IPS DF 4.7 (cell line): Measurements from ENCODE around the gene CREB3L1.
A peak's percentile ranks its signal among the peaks of the same experiment; 100 is the strongest.

Source experiments
- DNase-seq: peaks from one replicate; pipeline ENCODE4 v3.0.0-alpha.2; 2013; ENCODE audit warnings: low spot score; ENCODE audit errors: extremely low read depth

The CREB3L1 gene

DNA sequence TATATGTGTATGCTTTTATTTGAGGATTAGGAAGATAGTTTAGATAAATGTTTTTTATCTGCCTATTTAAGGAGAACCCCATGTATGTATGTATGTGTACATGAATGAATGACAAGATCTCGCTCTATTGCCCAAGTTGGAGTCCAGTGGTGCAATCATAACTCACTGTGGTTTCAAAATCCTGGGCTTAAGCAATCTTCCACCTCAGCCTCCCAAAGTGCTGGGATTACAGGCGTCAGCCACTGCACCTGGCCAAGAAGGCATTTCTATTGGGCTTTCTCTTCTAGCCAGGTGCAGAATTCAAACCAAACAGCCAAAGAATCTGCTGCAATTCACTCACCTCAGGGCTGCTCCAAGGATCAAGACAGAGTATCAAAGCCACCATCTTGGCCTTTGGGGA, 44.3 kb downstream of the CREB3L1 start:
- no peak for DNase-seq

DNA sequence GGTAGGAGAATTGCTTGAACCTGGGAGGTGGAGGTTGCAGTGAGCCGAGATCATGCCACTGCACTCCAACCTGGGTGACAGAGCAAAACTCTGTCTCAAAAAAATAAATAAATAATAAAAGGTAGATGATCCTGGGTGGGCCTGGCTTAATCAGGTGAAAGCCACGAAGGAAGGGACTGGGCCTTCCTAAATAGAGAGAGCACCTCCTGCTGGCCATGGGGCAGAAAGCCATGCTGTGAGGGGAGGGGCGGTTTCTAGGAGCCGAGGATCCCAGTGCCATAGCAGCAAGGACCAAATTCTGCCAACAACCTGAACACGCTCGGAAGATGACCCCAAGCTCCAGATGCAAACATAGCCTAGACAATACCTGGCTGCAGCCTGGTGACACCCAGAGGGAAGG, 45.3 kb downstream of the CREB3L1 start:
- DNase-seq = no peak

DNA sequence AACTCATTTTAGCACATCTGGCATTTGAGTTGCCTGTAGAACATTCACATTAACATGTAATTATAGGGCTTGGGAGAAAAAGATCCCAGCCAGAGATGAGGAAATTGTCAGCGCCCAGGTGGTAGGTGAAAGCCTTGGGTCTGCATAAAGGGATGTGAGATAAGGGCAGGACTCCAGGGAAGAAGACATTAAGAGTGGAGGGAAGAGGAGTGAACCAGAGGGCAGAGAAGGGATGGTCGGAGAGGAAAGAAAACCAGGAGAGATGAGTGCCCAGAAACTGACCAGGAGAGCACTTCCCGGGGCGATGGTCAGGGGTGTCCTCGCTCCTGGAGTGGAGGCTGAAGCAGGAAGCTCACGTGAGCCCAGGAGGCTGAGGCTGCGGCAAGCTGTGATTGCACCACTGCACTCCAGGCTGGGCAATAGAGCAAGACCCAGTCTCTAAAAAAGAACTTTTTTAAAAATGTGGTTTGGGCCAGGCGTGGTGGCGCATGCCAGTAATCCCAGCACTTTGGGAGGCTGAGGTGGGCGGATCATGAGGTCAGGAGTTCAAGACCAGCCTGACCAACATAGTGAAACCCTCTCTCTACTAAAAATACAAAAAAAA, 49.5 kb downstream of the CREB3L1 start:
- DNase-seq = no peak

DNA sequence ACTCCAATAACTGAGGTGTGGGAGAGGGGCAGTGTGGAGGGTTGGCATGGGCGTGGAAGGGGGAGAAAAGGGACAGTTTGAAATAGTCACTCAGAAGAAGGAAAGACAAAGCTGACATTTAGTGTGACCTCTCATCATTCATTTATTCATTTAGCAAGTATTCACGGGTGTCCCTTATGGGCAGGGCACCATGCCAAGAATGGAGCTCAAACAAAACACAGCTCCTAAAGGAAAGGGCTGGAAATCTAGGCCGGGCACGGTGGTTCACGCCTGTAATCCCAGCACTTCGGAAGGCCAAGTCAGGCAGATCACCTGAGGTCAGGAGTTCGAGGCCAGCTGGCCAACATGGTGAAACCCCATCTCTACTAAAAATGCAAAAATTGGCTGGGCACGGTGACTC, 50.4 kb downstream of the CREB3L1 start:
- no peak for DNase-seq

DNA sequence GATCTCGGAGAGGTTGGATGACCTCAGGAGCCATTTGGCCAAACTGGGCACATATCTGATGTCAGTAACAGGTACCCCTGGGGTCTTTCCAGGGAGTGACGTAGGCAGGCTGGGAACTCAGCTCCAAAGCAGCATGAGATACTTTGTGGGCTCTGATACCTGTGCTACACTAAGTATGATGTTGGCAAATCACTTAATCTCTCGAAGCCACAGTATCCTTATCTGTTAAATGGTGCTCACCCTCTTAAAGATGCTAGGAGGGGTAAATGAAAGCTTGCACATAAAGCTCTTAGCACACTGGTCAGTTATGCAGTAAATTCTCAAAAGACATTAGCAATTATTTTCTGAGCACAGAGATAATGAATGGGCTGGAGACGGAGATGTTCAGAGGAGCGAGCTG, 52.7 kb downstream of the CREB3L1 start:
- no peak for DNase-seq

DNA sequence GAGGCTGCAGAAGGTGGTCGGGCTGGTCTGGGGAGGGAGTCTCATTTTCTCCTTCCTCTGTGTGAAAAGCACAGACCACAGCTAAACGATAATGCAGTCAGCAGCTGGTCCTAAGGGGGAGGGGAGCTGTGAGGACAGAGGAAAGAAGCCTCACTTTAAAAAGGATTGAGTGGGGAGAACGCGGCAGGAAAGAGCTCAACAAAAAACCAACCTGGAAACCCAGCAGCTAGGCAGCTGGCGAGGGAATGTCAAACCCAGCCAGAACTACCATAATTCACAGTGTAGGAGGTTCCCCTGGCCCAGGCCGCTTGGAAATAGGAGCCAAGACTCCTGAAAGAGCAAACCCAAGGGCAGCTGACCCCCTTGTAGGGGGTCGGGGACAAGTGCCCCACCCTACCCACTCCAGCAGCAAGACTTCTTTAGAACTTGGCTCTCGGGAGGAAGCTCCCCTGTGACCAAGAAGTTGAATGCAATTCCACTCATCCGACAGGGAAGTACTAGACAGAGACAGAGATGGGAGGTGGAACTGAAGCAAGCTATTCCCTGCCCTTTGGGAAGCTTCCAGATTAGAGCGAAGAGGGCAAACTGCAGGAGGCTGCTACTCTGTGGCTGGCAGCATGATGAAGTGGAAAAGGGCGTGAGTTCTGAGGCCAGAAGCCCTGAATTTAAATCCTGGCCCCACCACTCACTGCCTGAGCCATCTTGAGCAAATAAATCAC, 53.3 kb downstream of the CREB3L1 start:
- no peak for DNase-seq

DNA sequence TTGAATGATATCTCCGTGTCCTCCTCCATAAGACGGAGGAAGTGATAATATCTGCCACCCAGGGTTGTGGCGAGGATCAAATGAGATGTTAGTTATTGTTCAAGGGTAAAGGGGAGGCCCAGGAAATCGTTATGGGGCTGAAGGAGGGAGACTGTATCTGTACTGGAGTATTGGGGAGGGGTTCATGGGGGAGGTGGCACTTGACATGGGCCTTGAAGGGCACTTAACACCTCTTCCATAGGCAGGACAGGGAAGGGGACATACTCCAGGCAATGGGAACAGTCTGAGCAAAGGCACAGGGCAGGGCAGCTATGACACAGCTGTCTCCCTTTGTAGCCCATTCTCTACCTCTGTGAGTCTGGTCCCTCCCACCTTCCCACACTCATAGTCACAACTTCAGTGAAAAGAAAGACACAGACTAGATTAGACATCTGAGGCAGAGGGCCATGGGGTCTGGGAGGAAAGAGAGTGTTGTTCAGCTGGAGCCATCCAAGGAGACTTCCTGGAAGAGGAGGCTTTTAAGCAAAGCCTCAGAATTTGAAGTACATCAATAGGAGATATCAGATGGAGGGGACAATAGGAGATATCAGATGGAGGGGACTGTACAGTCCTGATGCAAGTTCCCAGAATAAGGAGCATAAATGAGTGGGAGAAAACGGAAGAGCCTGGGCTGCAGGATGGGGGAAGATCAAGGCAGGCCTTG, 54.0 kb downstream of the CREB3L1 start:
- DNase-seq = no peak

DNA sequence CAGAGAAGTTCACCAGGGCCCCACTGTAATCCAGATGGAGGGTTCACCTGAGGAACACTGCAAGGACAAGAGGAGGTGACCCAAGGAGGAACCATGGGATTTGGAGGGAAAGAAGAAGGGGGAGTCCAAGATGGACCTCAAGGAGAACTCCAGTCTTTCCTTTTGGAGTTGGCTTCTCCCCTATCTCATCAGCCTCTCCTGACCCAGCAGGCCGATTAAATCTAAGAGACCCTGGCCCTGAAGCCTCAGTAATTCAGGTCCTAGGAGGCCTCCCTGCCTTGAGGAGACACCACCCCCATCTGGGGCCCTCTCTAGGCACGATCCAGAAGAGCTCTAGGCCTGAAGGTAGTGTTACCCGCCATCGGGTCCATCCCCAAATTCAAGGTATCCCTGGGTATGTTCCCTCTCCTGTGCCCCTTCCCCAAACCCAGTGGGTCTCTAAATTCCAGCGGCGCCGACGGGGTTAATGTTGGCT, 54.7 kb downstream of the CREB3L1 start:
- DNase-seq = no peak

DNA sequence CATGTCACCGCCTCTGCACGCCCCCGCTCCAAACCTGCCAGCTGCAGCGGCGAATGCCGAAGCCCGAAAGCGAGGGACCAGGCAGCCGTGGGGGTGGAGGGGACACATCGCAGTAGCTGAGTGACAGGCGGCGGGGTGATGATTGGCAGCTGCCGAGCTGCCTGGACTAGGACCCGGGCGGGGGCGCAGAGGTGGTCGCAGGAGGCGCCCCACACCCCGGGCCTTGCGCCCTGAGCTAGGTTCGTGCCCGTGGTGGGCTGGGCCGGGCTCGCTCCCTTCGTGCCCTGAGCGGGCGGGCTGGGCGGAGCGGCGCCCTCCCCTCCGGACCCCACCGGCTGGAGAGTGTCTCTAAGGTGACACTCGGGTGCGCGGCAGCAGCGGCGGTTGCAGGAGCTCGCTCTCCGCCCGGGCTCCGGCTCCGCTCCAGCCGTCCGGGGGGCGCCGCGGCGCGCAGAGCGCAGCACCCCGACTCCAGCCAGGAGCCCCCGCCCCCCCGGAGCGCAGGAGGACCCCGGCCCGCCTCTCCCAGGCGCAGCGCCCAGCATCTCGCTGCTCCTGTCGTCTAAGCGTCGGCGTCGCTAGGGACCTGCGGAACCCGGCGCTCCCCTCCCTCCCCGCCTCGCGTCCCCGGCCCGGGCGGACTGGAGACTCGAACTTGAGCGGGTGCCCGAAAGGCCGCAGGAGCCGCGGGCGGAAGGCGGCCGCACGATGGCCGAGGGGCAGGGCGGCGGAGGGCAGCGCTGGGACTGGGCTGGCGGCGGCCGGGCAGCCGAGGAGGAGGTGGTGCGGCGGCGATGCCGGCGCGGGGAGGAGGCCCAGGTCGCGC, 55.3 kb downstream of the CREB3L1 start:
- no peak for DNase-seq

DNA sequence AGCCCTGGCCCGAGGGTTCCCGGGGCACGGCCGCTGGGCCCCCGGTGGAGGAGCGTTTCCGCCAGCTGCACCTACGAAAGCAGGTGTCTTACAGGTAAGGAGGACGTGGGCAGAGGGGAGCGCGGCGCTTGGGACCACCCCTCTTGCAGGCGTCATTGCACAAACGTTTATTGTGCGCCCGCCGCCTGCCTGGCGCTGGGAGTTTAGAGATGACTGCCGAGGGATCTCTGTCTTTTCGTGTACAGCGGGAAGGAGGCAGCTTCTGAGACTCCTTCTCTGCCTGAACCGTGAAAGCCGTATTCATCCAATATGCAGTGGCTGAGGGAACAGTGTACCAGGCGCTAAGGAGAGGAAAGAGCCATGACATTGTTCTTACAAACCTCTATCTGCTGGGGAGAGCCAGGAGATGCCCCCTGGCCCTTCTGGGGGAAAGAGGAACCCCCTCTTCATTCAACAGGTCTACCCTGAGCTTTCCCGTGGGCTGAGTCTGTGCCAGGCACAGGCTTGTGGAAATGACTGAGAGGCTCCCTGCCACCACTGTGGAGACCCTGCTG, 56.0 kb downstream of the CREB3L1 start:
- no peak for DNase-seq

DNA sequence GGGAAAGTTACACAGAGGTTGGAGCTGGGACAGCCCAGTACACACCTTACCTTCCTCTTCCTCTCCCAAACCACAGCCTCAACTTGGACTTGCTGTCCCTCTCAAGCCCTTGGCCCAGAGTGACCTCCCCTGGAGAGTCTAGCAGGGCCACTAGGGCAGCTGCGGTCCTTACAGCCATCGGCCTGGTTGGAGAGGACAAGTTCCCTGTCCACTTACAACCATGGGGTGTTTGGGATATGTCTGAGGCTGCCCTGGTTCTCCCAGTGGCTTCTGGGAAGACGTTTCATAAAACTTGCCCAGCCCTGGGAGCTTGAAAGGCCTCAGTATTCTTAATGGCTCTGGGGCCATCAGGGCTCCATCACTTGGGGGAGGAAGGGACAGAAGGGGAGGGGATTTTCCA, 56.7 kb downstream of the CREB3L1 start:
- no peak for DNase-seq

DNA sequence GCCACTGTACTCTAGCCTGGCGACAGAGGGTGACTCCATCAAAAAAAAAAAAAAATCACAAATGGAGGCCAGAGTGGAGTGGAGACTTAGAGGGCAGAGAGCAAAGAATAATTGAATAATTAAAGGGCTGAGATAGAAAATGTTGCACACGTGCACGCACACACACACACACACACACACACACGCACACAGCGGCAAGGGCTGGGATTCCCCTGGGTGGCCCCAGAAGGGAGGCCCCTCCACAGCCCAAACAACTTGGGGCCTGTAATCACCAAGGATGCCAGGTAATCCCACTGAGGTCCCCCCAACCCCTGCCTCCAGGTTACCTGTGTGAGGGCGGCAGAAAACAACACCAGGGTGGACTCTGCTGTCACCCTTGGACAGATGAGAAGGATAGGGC, 57.8 kb downstream of the CREB3L1 start:
- no peak for DNase-seq

DNA sequence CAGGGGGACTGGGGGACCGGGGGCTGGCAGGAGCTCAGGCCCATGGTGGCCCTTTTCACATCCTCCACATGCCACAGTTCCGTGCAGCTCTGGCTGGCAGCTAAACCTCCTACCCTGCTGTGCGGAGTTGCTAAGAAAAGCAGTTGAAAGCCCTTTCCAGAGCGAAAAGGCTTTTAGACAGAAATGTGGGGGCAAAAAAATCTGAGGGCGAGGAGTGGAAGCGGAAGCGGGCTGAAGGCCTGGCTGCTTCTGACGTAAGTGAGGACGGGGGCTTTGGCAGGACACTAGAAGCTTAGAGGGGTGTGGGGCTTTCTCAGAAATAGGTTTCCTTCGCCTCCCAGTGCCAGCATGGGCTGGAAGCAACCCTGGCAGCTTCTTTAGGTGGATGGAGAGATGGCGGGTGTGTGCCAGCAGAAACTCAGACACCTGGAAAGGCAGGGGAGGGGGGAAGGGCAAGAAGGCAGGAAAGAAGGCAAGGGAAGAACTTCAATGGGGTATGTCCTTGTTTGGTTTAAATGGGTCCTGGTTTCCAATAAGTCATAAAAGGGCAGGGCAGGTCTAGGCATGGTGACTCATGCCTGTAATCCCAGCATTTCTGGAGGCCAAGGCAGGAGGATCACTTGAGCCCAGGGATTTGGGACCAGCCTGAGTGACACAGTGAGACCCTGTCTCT, 58.6 kb downstream of the CREB3L1 start:
- DNase-seq = no peak

DNA sequence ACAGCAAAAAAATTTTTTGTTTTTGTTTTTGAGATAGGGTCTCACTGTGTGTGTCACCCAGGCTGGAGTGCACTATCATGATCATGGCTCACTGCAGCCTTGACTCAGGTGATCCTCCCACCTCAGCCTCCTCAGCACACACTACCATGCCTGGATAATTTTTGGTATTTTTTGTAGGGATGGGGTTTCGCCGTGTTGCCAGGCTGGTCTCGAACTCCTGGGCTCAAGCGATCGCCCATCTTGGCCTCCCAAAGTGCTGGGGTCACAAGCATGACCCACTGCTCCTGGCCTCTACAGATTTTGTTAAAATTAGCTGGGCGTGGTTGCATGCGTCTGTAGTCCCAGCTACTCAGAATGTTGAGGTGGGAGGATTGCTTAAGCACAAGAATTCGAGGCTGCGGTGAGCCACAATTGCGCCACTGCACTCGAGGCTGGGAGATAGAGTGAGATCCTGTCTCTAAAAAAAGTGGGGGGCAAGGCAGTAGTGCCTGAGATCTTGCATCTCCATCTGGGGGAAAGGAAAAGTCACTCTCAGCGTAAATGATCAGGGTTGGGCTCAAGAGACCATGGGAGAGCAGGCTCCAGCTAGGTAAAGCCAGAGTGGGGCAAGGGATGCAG, 59.2 kb downstream of the CREB3L1 start:
- no peak for DNase-seq

DNA sequence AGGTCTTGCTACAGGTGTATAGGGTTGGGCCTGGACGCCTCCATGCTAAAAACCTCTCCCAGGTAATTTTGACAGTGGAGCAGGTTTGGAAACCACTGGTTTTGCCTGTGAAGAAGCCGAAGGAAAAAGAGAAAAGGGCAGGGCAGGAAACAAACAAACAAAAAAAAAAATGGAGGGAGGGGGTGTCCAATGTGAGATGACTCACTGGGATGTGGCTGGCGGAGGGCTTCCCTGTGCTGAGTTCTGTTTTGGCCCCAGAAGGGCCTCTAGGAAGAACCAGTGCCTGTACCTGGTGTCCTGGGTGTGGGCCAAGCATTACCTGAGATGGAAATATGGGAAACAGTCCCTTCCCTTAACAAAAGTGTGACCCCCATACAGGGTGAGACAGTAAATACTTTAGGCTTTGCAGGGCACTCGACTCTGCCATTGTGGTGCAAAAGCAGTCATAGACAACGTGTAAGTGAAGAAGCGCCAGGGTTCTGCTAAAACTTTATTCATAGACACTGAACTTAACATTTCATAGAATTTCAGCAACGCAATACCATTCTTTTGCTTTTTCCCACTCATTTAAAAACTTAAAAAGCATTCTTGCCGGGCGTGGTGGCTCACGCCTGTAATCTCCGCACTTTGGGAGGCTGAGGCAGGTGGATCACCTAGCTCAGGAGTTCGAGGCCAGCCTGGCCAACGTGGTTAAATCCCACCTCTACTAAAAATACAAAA, 60.3 kb downstream of the CREB3L1 start:
- DNase-seq = no peak

DNA sequence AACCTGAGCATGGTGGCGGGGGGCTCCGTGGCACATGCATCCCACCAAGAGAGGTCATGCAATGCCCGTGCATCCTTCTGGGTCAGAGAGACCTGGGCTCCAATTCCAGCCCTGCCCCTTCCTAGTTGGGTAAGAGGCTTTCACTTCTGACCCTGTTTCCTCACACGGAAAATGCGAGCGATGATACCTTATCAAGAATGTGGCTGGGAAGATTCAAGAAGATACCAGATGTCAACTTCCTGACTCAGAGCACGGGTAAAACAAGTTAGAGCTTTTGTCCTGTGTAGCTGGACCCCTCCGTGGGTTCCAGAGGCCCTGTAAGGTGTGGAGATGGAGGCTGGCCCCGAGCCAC, 61.1 kb downstream of the CREB3L1 start:
- no peak for DNase-seq

DNA sequence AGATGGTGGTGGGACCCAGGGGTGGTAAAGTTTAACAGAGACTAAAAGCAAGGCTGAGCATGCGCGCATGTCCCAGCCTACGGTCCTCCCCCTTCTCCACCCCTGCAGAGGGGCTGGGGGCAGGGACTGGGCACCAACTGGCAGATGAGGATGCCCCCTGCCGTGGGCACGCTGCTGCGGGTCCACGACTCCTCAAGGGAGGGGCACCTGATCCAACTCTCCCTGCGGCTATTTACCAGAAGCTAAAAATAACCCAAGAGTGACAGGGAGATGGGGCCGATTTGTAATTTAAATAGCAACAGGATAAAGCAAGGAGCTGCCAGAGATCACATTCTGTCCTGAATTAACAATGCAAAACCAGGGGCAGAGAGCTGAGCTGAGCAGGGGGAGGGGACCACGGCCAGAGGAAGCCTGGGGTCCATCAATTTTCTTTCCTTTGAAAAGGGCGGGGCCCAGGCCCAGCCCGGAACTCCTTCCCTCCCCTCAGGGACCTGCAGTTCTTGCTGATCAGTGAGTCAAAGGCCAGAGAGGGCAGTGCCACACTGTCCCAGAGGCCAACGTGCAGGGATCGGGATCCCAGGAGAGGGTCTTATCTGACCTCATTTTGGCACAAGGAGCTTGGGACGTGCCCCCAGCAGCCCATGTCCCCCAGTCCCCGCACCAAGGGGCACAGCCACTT, 61.7 kb downstream of the CREB3L1 start:
- DNase-seq = peak; percentile 90

DNA sequence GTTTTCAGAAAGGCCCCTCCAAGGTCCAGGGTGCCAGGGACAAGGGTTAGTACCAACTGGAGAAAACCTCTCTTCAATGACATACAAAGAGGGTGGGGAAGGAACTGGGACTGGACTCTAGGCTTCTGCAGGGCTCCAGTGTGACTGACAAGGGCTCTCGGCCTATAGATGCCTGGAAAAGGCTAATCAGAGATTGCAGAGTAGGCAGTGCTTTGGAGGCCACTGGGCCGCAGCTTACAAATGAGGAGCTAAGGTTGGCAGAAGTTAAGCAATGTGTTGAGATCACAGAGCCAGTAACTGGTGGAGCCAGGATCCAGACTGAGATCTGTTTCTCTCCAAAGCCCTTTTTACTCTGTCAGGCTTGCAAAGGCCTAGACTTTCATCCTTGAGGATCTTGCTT, 62.4 kb downstream of the CREB3L1 start:
- no peak for DNase-seq

DNA sequence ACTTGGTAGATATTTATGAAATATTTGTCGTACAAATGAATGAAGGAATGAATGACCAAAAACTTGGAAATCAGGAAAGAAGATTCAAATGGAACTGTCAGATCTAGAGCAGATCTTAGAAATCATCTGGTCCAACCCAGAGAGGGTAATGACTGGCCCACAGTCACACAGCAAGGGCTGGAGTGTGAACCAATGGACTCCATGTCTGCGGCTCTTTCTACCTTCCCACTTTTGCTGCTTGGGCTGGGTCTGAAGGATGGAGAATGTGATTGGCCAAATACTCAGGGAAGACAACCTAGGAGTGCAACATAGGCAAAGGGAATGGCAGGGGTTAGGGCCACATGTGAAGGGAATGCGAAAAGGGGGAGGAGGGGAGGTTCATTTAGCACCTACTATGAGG, 64.0 kb downstream of the CREB3L1 start:
- DNase-seq = no peak
